ENCODE data around the gene GDAP2.
"Not testable (repeated sequence)": the region's sequence is repeated elsewhere in the genome, so short reads cannot be mapped to it uniquely, and the experiment has no call there.

Gene GDAP2

DNA sequence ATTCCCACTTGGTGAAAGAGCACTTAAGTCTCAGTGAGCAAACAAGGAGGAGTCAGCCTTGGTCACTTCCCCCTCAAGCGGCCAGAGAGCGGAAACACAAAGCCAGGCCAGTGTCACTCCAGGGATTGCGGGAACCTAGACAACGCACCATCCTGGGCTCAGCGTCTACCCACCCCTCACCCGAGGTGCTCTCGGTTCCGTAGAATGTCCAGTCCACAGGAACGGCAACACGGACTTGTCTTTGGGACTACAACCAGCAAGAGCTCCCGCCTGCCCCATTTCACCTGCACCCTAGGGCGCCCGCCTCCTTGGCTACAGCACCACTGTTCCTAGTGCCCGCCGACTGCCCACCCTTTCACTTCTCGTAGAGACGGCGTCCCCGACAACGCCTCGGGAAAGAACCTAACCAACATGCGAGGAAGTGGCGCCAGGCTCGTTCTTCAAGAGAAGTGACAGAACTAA lies 509 bp downstream of the GDAP2 start:
- Histone ChIP-seq H3K36me3 (ENCODE audit: insufficient read depth, low read length) (no peaks in the 10 kb centered on the region; the same call in 1 of the 2 replicates), H3K9me3 (ENCODE audit: control insufficient read depth, insufficient read depth, low read length) (peaks cover 2% of the 10 kb centered on the region; the same call in 1 of the 2 replicates), H3K4me1 (ENCODE audit: insufficient read depth, low read length) (peaks cover 5% of the 10 kb centered on the region), H3K9ac (ENCODE audit: low read depth, low read length) (peak overlapping the region; percentile 98; the same call in 1 of the 2 replicates)

DNA sequence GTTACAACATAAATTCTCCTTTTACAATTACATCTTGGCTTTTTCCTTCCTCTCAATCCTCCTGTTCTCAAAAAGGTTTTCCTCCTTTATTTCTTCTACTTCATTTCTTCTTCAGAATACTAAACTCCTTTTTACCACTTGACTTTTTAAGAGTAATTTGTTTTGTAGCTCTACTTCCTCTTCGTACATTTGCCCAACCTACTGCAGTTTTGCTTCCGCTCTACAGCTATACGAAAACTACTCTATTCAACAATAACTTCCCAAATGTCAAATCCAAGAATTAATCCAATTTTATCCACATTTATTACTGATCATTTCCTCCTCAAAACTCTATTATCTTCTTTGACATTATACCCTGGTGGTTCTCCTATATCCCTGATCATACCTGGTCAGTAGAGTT lies 3.4 kb downstream of the GDAP2 start:
- peaks cover 3% of the 10 kb centered on the region; the same call in 1 of the 2 replicates for H3K9me3 ChIP-seq (ENCODE audit: control insufficient read depth, insufficient read depth, low read length)
- H3K9ac ChIP-seq (ENCODE audit: low read depth, low read length): no peak overlapping the region
- H3K4me1 ChIP-seq (ENCODE audit: insufficient read depth, low read length): peaks cover 5% of the 10 kb centered on the region
- no peaks in the 10 kb centered on the region; the same call in 1 of the 2 replicates for H3K36me3 ChIP-seq (ENCODE audit: insufficient read depth, low read length)

DNA sequence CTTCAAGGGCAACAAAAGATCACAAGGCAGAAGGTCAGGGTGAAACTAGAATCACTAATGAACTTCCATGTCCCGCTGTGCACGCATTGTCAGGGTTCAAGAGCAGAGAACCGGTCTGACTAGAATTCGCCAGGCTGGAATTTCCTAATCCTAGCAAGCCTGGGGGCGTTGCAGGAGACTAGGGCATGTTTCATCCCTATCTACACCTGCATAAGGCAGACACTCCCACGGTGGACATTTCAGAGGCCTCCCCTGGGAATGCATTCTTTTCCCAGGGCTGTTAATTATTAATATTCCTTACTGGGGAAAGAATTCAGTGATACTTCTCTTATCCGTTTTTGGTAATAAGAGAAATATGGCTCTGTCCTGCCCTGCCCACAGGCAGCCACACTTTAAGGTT lies 6.7 kb downstream of the GDAP2 start:
- H3K36me3 ChIP-seq (ENCODE audit: insufficient read depth, low read length); H3K4me1 ChIP-seq (ENCODE audit: insufficient read depth, low read length); H3K9ac ChIP-seq (ENCODE audit: low read depth, low read length); H3K9me3 ChIP-seq (ENCODE audit: control insufficient read depth, insufficient read depth, low read length): not testable (repeated sequence)

DNA sequence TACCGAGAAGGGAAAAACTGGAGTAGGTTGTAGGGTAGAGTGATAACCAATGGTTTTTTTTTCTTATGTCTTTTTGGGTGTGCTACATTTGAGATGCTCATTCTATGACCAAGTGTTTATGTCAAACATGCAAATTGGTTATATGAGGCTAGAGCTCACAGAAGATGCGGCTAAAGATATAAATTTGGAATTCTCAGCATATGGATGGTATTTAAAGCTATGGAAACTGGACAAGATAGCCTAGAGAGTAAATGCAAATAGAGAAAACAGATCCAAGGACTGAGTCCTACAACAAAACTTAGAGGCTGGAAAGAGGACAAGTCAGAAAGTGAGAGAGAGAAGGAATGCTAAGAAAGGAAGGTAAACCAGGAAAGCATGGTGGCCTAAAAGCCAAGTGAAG lies 7.4 kb downstream of the GDAP2 start:
- Histone ChIP-seq H3K9me3 (ENCODE audit: control insufficient read depth, insufficient read depth, low read length) (peaks cover 3% of the 10 kb centered on the region; the same call in 1 of the 2 replicates), H3K9ac (ENCODE audit: low read depth, low read length) (no peak overlapping the region), H3K36me3 (ENCODE audit: insufficient read depth, low read length) (no peaks in the 10 kb centered on the region; the same call in 1 of the 2 replicates), H3K4me1 (ENCODE audit: insufficient read depth, low read length) (no peaks in the 10 kb centered on the region)

DNA sequence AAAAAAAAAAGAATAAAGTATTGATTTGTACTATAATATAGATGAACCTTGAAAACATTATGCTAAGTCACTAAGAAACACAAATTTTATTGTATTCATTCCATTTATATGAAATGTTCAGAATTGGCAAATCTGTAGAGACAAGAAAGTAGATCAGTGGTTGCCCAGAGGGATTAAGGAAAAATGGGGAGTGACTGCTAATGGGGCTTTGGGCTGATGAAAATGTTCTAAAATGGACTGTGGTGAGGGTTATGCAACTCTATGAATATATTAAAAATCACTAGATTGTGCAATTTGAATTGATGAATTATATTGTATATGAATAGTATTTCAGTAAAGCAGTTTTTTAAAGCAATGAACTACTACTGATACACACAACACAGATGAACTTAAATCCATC lies 10.0 kb downstream of the GDAP2 start:
- peaks cover 3% of the 10 kb centered on the region; the same call in 1 of the 2 replicates for H3K9me3 ChIP-seq (ENCODE audit: control insufficient read depth, insufficient read depth, low read length)
- no peaks in the 10 kb centered on the region for H3K4me1 ChIP-seq (ENCODE audit: insufficient read depth, low read length)
- no peak overlapping the region for H3K9ac ChIP-seq (ENCODE audit: low read depth, low read length)
- no peaks in the 10 kb centered on the region; the same call in 1 of the 2 replicates for H3K36me3 ChIP-seq (ENCODE audit: insufficient read depth, low read length)

DNA sequence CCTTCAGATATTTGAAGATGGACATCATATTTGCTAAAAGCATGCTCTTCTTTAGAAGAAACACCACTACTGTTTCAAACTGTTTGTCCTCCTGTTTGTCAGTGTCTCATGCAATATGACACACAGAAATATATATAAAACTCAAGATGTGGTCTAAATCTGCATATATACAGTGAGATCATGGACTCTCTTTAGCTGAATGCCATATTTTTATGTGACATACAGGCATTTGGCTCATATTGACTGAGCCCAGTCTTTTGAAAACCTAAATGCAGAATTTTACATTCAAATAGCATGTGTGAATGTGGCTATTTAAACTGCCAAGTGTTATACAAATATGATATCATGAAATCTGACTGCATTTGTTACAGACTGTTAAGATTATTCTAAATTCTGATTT lies 18.4 kb downstream of the GDAP2 start:
- H3K36me3 ChIP-seq (ENCODE audit: insufficient read depth, low read length): peaks cover 3% of the 10 kb centered on the region; the same call in 1 of the 2 replicates
- H3K9ac ChIP-seq (ENCODE audit: low read depth, low read length): no peak overlapping the region
- no peaks in the 10 kb centered on the region for H3K4me1 ChIP-seq (ENCODE audit: insufficient read depth, low read length)
- H3K9me3 ChIP-seq (ENCODE audit: control insufficient read depth, insufficient read depth, low read length): no peaks in the 10 kb centered on the region

DNA sequence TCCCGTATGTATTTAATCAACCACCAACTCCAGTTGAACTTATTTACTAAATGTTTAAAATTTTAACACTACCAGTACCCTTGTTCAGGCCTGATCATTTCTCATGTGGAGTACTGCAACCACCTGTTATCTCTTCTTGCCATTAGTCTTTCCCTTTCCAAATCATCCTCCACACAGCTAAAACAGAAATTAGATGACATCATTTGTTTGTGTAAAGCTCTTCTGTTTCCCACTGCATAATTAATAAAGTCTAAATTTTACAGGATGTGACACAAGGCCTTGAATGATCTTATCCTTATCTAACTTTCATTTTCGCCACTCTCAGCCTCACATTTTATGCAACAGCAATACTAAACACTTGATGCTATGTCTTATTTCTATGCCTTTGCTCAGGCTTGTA lies 24.4 kb downstream of the GDAP2 start:
- Histone ChIP-seq H3K4me1 (ENCODE audit: insufficient read depth, low read length) (no peaks in the 10 kb centered on the region), H3K36me3 (ENCODE audit: insufficient read depth, low read length) (no peaks in the 10 kb centered on the region; the same call in 1 of the 2 replicates), H3K9ac (ENCODE audit: low read depth, low read length) (no peak overlapping the region), H3K9me3 (ENCODE audit: control insufficient read depth, insufficient read depth, low read length) (no peaks in the 10 kb centered on the region)

DNA sequence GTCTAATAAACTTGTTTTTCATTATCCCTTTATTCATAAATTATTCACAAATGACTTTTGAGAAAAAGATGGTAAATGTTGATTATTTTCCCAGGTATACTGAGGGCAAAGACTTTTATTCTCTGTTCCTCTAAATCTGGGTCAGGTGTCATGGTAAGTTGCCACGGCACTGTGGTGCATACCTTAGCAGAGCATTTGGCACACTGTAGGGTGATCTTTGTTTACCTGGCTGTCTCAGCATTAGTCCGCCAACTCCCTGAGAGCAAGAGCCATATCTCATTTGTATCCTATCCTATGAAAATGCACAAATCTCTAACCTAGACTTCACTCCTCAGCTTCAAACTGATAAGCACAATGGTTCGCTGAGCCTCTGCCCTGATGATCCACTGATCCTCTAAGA lies 24.9 kb downstream of the GDAP2 start:
- Histone ChIP-seq H3K9ac (ENCODE audit: low read depth, low read length) (no peak overlapping the region), H3K9me3 (ENCODE audit: control insufficient read depth, insufficient read depth, low read length) (no peaks in the 10 kb centered on the region), H3K4me1 (ENCODE audit: insufficient read depth, low read length) (no peaks in the 10 kb centered on the region), H3K36me3 (ENCODE audit: insufficient read depth, low read length) (no peaks in the 10 kb centered on the region; the same call in 1 of the 2 replicates)

DNA sequence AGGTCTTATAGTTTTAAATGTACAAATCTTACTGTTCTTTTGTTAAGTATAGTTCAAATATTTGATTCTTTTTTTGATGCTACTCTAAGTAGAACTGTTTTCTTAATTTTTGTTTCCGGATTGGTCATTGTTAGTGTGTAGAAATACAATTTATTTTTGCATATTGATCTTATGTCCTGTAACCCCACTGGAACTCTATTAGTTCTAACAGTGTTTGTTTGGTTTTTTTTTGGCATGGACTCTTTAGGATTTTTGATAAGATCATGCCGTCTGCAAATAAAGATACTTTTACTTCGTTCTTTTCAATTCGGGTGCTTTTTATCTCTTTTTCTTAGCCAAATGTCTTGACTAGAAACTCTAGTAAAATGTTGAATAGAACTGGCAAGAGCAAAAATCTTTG lies 26.5 kb downstream of the GDAP2 start:
- no peak overlapping the region for H3K9ac ChIP-seq (ENCODE audit: low read depth, low read length)
- no peaks in the 10 kb centered on the region for H3K4me1 ChIP-seq (ENCODE audit: insufficient read depth, low read length)
- no peaks in the 10 kb centered on the region for H3K9me3 ChIP-seq (ENCODE audit: control insufficient read depth, insufficient read depth, low read length)
- H3K36me3 ChIP-seq (ENCODE audit: insufficient read depth, low read length): no peaks in the 10 kb centered on the region; the same call in 1 of the 2 replicates

DNA sequence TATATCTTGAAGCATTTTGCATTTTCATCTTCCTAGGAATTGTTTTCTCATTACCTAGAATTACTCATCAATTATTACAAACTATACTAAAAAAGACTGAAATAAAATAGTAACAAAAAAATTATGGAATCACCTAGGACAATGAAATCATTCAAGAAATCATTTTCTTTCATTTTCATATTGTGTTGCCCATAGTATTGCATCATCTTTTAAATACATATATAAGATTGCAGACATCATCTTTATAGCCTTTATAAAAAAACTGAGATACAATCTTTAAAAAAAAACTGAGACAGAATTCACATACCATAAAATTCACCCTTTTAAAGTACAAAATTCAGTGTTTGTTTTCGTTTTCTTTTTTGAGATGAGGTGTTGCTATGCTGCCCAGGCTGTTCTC lies 29.6 kb downstream of the GDAP2 start:
- no peaks in the 10 kb centered on the region for H3K9me3 ChIP-seq (ENCODE audit: control insufficient read depth, insufficient read depth, low read length)
- H3K36me3 ChIP-seq (ENCODE audit: insufficient read depth, low read length): no peaks in the 10 kb centered on the region; the same call in 1 of the 2 replicates
- no peaks in the 10 kb centered on the region for H3K4me1 ChIP-seq (ENCODE audit: insufficient read depth, low read length)
- no peak overlapping the region for H3K9ac ChIP-seq (ENCODE audit: low read depth, low read length)

DNA sequence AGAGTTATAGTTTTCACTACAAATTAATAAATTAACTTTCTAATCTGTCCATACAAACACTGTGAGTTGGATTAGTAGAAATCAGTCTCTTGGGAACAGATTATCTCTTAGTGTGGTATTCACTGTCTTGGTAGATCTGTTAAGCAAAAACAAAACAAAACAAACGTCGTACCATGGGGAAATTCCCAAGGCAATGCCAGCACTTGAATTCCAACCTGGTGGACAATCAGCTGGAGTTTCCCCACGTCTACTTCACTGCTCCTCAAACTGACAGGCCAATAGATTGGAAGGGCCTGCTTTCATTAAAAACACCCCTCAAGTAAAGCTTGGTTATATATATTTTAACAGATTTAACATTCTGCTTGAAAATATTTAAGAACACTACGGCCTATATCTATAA lies 31.9 kb downstream of the GDAP2 start:
- Histone ChIP-seq H3K36me3 (ENCODE audit: insufficient read depth, low read length) (no peaks in the 10 kb centered on the region; the same call in 1 of the 2 replicates), H3K4me1 (ENCODE audit: insufficient read depth, low read length) (no peaks in the 10 kb centered on the region)

DNA sequence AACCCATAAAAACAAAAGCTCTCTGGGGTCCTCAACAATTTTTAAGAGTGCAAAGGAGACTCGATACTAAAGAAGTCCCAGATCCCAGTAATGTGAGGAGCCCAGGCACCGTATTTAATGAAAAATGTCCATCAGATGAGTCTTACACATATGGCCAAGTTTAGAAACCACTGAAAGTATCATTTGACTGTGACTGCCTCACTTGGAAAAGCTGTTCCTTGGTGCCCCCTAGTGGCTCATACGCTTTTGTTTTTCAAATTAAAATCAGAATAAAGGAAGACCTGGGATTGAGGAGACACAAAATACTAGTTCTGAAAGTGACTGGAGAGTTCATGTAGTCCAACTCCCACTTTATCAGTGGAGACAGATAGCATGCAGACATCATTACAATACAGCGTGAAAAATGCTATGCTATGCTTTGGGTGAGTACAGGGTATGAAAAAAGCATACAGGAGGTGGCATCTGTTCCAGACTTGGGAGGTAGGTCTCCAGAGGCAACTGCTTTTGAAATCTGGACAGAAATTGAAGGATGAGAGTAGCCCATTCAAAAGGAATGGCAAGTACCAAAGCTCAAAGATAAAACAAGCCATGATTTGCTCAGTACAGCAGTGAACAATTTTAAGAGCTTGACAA lies 33.8 kb downstream of the GDAP2 start:
- H3K9ac ChIP-seq (ENCODE audit: low read depth, low read length): no peak overlapping the region
- H3K4me1 ChIP-seq (ENCODE audit: insufficient read depth, low read length): no peaks in the 10 kb centered on the region
- H3K9me3 ChIP-seq (ENCODE audit: control insufficient read depth, insufficient read depth, low read length): no peaks in the 10 kb centered on the region
- no peaks in the 10 kb centered on the region; the same call in 1 of the 2 replicates for H3K36me3 ChIP-seq (ENCODE audit: insufficient read depth, low read length)

More for the DNA sequence above, 31.9 kb downstream of the GDAP2 start:
- H3K9me3 ChIP-seq (ENCODE audit: control insufficient read depth, insufficient read depth, low read length): no peaks in the 10 kb centered on the region
- no peak overlapping the region for H3K9ac ChIP-seq (ENCODE audit: low read depth, low read length)

DNA sequence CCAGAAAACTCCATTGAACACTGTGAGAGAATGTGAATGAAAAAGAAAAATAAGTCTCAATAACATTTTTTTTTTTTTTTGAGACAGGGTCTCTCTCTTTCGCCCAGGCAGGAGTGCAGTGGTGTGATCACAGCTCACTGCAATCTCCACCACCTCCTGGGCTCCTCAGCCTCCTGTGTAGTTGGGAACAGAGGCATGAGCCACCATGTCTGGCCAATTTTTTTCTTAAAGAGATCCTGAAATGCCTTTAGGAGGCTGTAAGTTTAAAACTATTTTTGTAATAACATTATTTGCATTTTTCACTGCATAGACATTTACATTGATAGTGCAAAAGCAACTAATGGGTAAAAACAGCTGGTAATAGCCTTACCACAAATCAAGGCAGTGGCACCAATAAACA lies 35.3 kb downstream of the GDAP2 start:
- Histone ChIP-seq H3K36me3 (ENCODE audit: insufficient read depth, low read length) (no peaks in the 10 kb centered on the region; the same call in 1 of the 2 replicates), H3K9ac (ENCODE audit: low read depth, low read length) (no peak overlapping the region), H3K4me1 (ENCODE audit: insufficient read depth, low read length) (no peaks in the 10 kb centered on the region), H3K9me3 (ENCODE audit: control insufficient read depth, insufficient read depth, low read length) (no peaks in the 10 kb centered on the region)

DNA sequence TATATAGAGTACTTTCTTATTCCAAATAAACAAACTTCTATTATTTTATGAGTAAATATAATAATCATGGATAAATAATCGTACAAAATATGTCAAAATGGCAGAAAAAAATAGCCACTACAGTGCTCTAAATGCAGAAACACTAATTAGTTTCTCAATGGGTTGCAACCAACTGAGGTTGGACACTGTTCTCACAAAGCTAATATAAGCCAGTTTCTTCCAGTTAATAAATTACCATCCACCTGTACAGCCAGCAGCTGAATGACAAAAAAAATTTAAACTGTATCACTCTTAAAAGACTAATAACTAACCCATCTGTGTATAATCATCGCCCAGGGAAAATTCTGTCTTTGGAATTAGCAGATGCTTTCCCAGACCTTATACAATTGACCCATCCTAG lies 36.9 kb downstream of the GDAP2 start:
- no peaks in the 10 kb centered on the region for H3K36me3 ChIP-seq (ENCODE audit: insufficient read depth, low read length)
- no peaks in the 10 kb centered on the region for H3K9me3 ChIP-seq (ENCODE audit: control insufficient read depth, insufficient read depth, low read length)
- H3K9ac ChIP-seq (ENCODE audit: low read depth, low read length): no peak overlapping the region
- H3K4me1 ChIP-seq (ENCODE audit: insufficient read depth, low read length): no peaks in the 10 kb centered on the region

DNA sequence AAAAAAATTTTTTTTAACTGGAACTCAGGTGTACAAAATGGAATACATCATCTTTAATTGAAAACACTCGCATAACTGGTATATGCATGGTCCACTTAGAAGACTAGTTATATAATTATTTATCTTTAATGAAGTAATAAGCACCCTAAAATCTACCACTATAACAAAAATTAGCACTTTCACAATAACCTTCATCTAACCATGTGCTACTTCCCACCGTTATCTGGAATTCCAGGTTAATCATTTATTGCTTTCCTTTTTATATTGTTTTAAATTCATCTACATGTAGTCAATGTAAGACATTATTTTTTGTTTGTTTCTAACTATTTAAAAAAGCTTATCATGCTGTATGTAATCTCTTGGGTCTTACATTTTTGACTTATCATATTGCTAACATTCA lies 39.0 kb downstream of the GDAP2 start:
- H3K36me3 ChIP-seq (ENCODE audit: insufficient read depth, low read length): no peaks in the 10 kb centered on the region
- no peak overlapping the region for H3K9ac ChIP-seq (ENCODE audit: low read depth, low read length)
- H3K4me1 ChIP-seq (ENCODE audit: insufficient read depth, low read length): no peaks in the 10 kb centered on the region
- no peaks in the 10 kb centered on the region for H3K9me3 ChIP-seq (ENCODE audit: control insufficient read depth, insufficient read depth, low read length)
